HL-60 (cell line): ENCODE data around the gene HAPLN2.

ENCODE experiments used
- DNase-seq, 2 experiments: peaks; one replicate each; pipeline ENCODE4 v3.0.0-alpha.2; 2010 to 2020; ENCODE audit warnings: low read depth in 1 of 2, low spot score in 1 of 2
- H3K27ac ChIP-seq: fragments of 250-450 bp; sonication (Bioruptor Pico); replicated peaks from 2 replicates; pipeline ENCODE4 v1.5.1; 2020; ENCODE audit warnings: mild to moderate bottlenecking, moderate library complexity
- H3K27me3 ChIP-seq: fragments of 250-450 bp; sonication (Bioruptor Pico); 2 replicates; pipeline ENCODE4 v1.5.1; 2021; ENCODE audit warnings: mild to moderate bottlenecking, moderate library complexity; ENCODE audit not compliant: insufficient read depth, poor library complexity, severe bottlenecking
- H3K4me3 ChIP-seq: replicated peaks from 2 replicates; pipeline ENCODE4 v1.5.1; 2011; ENCODE audit warnings: mild to moderate bottlenecking, control low read depth, low read length; ENCODE audit not compliant: insufficient read depth
- CTCF ChIP-seq: IDR thresholded peaks from one replicate; pipeline ENCODE4 v1.5.1; 2011; ENCODE audit warnings: low read length, control low read depth, inconsistent platforms; ENCODE audit not compliant: insufficient read depth
- GABPA ChIP-seq: IDR thresholded peaks from 2 replicates; pipeline ENCODE4 v1.6.1; 2012; ENCODE audit warnings: low read depth
- POLR2AphosphoS5 ChIP-seq: IDR thresholded peaks from 2 replicates; pipeline ENCODE4 v1.6.1; 2012; ENCODE audit warnings: low read depth
- REST ChIP-seq: IDR thresholded peaks from 2 replicates; pipeline ENCODE4 v1.6.1; 2012; ENCODE audit warnings: low read depth; ENCODE audit not compliant: insufficient replicate concordance
- SPI1 ChIP-seq: IDR thresholded peaks from 2 replicates; pipeline ENCODE4 v1.6.1; 2012; ENCODE audit warnings: low read depth, mild to moderate bottlenecking, borderline replicate concordance

The HAPLN2 gene

GRCh38 chr1:156669794-156670193 lies 50.6 kb downstream of the HAPLN2 start:
- H3K4me3 ChIP-seq = no peak overlapping the region
- no peak overlapping the region for H3K27ac ChIP-seq
- TF ChIP-seq CTCF (no peak), SPI1 (no peak), REST (no peak), POLR2AphosphoS5 (no peak), GABPA (no peak)
- no peak for DNase-seq
- peaks cover 38% of the 10 kb centered on the region for H3K27me3 ChIP-seq

GRCh38 chr1:156670359-156670758 lies 51.1 kb downstream of the HAPLN2 start:
- Histone ChIP-seq H3K4me3 (no peak overlapping the region), H3K27ac (no peak overlapping the region), H3K27me3 (peaks cover 40% of the 10 kb centered on the region)
- TF ChIP-seq SPI1 (no peak), GABPA (no peak), POLR2AphosphoS5 (no peak), CTCF (no peak), REST (no peak)
- no peak for DNase-seq

GRCh38 chr1:156670791-156671190 lies 51.6 kb downstream of the HAPLN2 start:
- DNase-seq = no peak

More at GRCh38 chr1:156670791-156671190, 51.6 kb downstream of the HAPLN2 start:
- peaks cover 44% of the 10 kb centered on the region for H3K27me3 ChIP-seq
- H3K4me3 ChIP-seq = no peak overlapping the region
- no peak overlapping the region for H3K27ac ChIP-seq
- no peak for TF ChIP-seq POLR2AphosphoS5
- TF ChIP-seq REST = no peak
